ENCODE data around the gene PHF24. TPM values are rescaled to one million over a fixed set of nuclear protein-coding genes. Genes with fewer than 3 reads are reported as not detected.

PHF24 gene
- total and polyA plus RNA-seq, 4 donors, result 0.57 to 0.88 TPM; not detected in 2

DNA sequence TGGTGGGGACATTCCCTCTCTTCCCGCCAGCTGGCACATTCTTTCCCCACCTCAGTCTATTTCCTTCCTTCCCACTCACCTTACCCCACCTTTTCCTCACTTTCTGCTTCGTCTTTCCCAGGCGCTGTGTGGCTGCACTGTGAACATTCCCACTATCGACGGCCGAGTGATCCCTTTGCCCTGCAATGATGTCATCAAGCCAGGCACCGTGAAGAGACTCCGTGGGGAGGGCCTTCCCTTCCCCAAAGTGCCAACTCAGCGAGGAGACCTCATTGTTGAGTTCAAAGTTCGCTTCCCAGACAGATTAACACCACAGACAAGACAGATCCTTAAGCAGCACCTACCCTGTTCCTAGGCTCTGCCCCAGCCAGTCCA, 38.8 kb downstream of the PHF24 start:
- H3K27me3 ChIP-seq (ENCODE audit: control insufficient read depth in 1 of 2, insufficient read depth in 2 of 2, low read length in 1 of 2), result no peaks in the 10 kb centered on the region
- H3K36me3 ChIP-seq (ENCODE audit: control insufficient read depth in 1 of 2, insufficient read depth in 2 of 2, low read length in 1 of 2), result peaks cover 4 to 12% of the 10 kb centered on the region in 2 donors
- ATAC-seq (ENCODE audit: low FRiP score) (no peak), DNase-seq (no peak)
- intact Hi-C loops (cut with DNase I), result loop anchor here (5.0 to 10.0 kb wide), 2 partner anchors 75 to 332 kb away; partner anchors contain the start of genes CCL27 (in 1 of the 2) and VCP (in 1 of the 2)
- H3K4me3 ChIP-seq (ENCODE audit: low read length in 2 of 2), result no peak overlapping the region
- no peak overlapping the region for H3K27ac ChIP-seq (ENCODE audit: low read depth in 1 of 2, low read length in 2 of 2)
- H3K9me3 ChIP-seq (ENCODE audit: control insufficient read depth, low read length), result no peaks in the 10 kb centered on the region
- no peaks in the 10 kb centered on the region for H3K4me1 ChIP-seq (ENCODE audit: control insufficient read depth in 1 of 2, insufficient read depth in 2 of 2, low read length in 2 of 2)
- WGBS, 2 donors, result 65 to 75% methylated on average over 10 of the region's 10 CpGs

DNA sequence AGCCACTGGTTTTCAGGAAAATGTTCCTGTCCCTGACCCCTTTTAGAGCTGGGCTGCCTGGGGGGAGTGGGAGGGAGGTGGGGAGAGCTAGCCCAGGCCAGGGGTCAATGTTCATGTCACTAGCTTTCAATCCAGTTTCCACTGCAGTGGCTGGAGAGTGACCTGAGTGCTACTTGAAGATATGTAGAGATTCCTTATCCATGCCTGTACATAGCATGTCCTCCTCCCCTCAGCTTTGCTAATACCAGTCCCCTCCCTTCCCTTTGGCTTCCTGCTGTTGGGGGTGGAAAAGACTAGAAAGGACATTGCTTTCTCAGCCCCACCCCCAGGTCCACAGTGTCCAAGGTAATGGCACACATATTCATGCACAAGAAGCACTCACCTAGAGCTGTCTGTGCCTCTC, 39.3 kb downstream of the PHF24 start:
- H3K27me3 ChIP-seq (ENCODE audit: control insufficient read depth in 1 of 2, insufficient read depth in 2 of 2, low read length in 1 of 2), result no peaks in the 10 kb centered on the region
- H3K27ac ChIP-seq (ENCODE audit: low read depth in 1 of 2, low read length in 2 of 2), result no peak overlapping the region
- no peaks in the 10 kb centered on the region for H3K4me1 ChIP-seq (ENCODE audit: control insufficient read depth in 1 of 2, insufficient read depth in 2 of 2, low read length in 2 of 2)
- ATAC-seq (ENCODE audit: low FRiP score) (no peak), DNase-seq (no peak)
- H3K9me3 ChIP-seq (ENCODE audit: control insufficient read depth, low read length), result no peaks in the 10 kb centered on the region
- H3K36me3 ChIP-seq (ENCODE audit: control insufficient read depth in 1 of 2, insufficient read depth in 2 of 2, low read length in 1 of 2), result peaks cover 4 to 12% of the 10 kb centered on the region in 2 donors
- intact Hi-C loops (cut with DNase I), result loop anchor here (5.0 to 10.0 kb wide), 2 partner anchors 75 to 333 kb away; partner anchors contain the start of genes CCL27 (in 1 of the 2) and VCP (in 1 of the 2)
- H3K4me3 ChIP-seq (ENCODE audit: low read length in 2 of 2), result no peak overlapping the region

DNA sequence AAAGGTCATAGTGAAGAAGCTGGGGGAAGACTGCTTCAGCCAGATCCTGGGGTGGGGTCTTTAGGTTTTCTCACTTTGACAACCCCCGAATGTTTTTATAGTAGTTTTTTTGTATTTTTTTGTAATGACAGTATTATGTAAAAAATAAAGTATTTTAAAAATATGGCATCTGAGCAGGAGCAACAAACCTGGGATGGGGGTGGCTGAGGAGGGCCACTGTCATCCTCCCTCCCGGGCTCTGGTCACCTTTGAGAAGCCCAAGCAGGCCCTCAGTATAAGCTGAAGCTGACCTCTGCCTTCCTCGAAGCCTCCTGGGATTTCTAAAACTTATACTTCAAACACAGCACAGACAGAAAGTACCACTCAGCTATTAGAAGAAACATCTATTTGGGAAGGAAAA, 40.2 kb downstream of the PHF24 start:
- 63 to 71% methylated on average over 3 of the region's 3 CpGs for WGBS, 2 donors
- Histone ChIP-seq H3K27me3 (ENCODE audit: control insufficient read depth in 1 of 2, insufficient read depth in 2 of 2, low read length in 1 of 2) (no peaks in the 10 kb centered on the region), H3K4me1 (ENCODE audit: control insufficient read depth in 1 of 2, insufficient read depth in 2 of 2, low read length in 2 of 2) (no peaks in the 10 kb centered on the region), H3K36me3 (ENCODE audit: control insufficient read depth in 1 of 2, insufficient read depth in 2 of 2, low read length in 1 of 2) (peaks cover 4 to 12% of the 10 kb centered on the region in 2 donors), H3K4me3 (ENCODE audit: low read length in 2 of 2) (no peak overlapping the region), H3K9me3 (ENCODE audit: control insufficient read depth, low read length) (no peaks in the 10 kb centered on the region), H3K27ac (ENCODE audit: low read depth in 1 of 2, low read length in 2 of 2) (peak overlapping the region in 1 of 2 donors; percentile 37)
- intact Hi-C loops (cut with DNase I), result loop anchor here (5.0 to 10.0 kb wide), 2 partner anchors 74 to 333 kb away; partner anchors contain the start of genes CCL27 (in 1 of the 2) and VCP (in 1 of the 2)
- DNase-seq (no peak), ATAC-seq (ENCODE audit: low FRiP score) (no peak)

DNA sequence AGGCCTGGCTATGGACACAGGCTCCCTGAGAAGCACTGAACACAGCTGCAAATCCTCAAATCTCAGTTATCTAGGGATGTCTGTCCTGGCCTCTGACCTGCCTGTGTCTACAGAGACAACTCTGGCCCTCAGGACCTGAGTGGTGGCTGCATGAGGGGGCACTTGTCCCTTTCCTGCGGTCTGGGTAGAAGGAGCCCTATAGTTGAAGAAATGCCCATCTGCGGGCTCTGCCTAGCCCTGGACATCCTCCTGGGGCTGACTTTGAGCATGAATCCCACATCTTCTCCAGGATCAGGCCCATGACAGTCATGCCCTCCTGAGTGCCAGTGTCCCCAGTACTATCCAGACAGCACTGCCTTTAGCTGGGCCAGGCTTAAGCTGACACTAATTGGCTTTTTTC, 41.5 kb downstream of the PHF24 start:
- 94 to 95% methylated on average over 2 of the region's 2 CpGs for WGBS, 2 donors
- intact Hi-C loops (cut with DNase I), result loop anchor here (5.0 to 10.0 kb wide), 2 partner anchors 73 to 335 kb away; partner anchors contain the start of genes CCL27 (in 1 of the 2) and VCP (in 1 of the 2)
- no peaks in the 10 kb centered on the region for H3K27me3 ChIP-seq (ENCODE audit: control insufficient read depth in 1 of 2, insufficient read depth in 2 of 2, low read length in 1 of 2)
- no peak overlapping the region for H3K27ac ChIP-seq (ENCODE audit: low read depth in 1 of 2, low read length in 2 of 2)
- no peaks in the 10 kb centered on the region for H3K9me3 ChIP-seq (ENCODE audit: control insufficient read depth, low read length)
- ATAC-seq (ENCODE audit: low FRiP score) (no peak), DNase-seq (no peak)
- H3K36me3 ChIP-seq (ENCODE audit: control insufficient read depth in 1 of 2, insufficient read depth in 2 of 2, low read length in 1 of 2), result peaks cover 4 to 12% of the 10 kb centered on the region in 2 donors
- H3K4me3 ChIP-seq (ENCODE audit: low read length in 2 of 2), result no peak overlapping the region
- H3K4me1 ChIP-seq (ENCODE audit: control insufficient read depth in 1 of 2, insufficient read depth in 2 of 2, low read length in 2 of 2), result no peaks in the 10 kb centered on the region

DNA sequence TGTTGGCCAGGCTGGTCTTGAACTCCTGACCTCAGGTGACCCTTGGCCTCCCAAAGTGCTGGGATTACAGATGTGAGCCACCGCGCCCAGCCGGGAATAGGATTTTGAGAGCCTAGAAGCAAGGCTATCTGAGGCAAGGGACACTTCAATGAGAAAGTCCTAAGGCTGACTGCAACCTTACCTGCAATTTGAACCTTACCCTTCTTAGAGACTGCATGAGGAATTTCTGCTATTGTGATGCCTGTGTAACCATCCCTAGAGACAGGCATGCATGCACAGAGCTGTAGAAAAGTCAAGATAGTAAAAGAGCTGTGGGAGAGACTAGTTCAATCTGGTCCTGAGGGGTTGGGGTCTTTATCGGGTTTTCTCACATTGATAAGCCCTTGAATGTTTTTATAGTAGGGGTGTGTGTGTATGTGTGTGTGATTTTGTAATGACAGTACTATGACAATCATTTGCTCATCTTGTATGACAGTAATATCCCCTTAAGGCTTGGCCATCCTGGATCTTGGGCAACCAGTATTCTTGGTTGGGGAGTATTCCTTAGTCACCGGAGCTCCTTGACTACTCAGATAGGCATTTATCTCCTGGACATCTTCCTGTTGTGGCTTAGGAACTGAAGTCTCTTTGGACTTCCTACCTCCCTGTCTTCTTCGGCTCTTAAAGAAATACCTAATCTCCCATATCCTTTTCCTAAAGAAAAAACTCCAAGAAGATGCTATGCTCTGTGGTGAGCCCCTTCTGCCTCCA, 42.6 kb downstream of the PHF24 start:
- DNase-seq, result no peak
- intact Hi-C loops (cut with DNase I), result no loop called here
- whole genome bisulfite sequencing, 2 donors, result 89 to 90% methylated on average over 6 of the region's 6 CpGs
- Histone ChIP-seq H3K4me3 (ENCODE audit: low read length in 2 of 2) (no peak overlapping the region), H3K36me3 (ENCODE audit: control insufficient read depth in 1 of 2, insufficient read depth in 2 of 2, low read length in 1 of 2) (peaks cover 4 to 12% of the 10 kb centered on the region in 2 donors), H3K4me1 (ENCODE audit: control insufficient read depth in 1 of 2, insufficient read depth in 2 of 2, low read length in 2 of 2) (no peaks in the 10 kb centered on the region), H3K9me3 (ENCODE audit: control insufficient read depth, low read length) (no peaks in the 10 kb centered on the region), H3K27ac (ENCODE audit: low read depth in 1 of 2, low read length in 2 of 2) (no peak overlapping the region), H3K27me3 (ENCODE audit: control insufficient read depth in 1 of 2, insufficient read depth in 2 of 2, low read length in 1 of 2) (no peaks in the 10 kb centered on the region)
- no peak for ATAC-seq (ENCODE audit: low FRiP score)

DNA sequence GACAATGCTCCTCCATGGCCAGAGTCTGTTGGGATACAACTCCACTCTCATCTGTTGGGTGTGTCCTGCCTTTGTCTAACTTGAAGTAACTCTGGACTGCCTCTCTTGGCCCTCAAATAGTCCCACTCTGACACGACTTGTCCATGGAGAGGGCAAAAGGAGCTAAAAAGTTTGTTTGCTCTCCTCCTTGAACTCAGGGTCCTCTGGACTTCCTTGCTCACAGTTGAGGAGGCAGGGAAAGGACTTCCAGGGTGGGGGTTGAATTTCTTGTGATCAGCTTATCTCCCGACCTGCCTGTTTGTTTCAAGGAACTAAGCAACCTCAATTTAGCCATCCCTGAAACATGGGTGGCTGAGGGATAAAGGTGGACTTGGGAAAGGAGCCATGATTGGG, 43.2 kb downstream of the PHF24 start:
- no peaks in the 10 kb centered on the region for H3K27me3 ChIP-seq (ENCODE audit: control insufficient read depth in 1 of 2, insufficient read depth in 2 of 2, low read length in 1 of 2)
- no peaks in the 10 kb centered on the region for H3K9me3 ChIP-seq (ENCODE audit: control insufficient read depth, low read length)
- H3K27ac ChIP-seq (ENCODE audit: low read depth in 1 of 2, low read length in 2 of 2), result no peak overlapping the region
- H3K4me1 ChIP-seq (ENCODE audit: control insufficient read depth in 1 of 2, insufficient read depth in 2 of 2, low read length in 2 of 2), result no peaks in the 10 kb centered on the region
- WGBS, 2 donors, result 79 to 81% methylated on average over 2 of the region's 2 CpGs
- H3K36me3 ChIP-seq (ENCODE audit: control insufficient read depth in 1 of 2, insufficient read depth in 2 of 2, low read length in 1 of 2), result peaks cover 4 to 10% of the 10 kb centered on the region in 2 donors
- no peak overlapping the region for H3K4me3 ChIP-seq (ENCODE audit: low read length in 2 of 2)
- ATAC-seq (ENCODE audit: low FRiP score) (no peak), DNase-seq (no peak)
- intact Hi-C loops (cut with DNase I), result no loop called here

DNA sequence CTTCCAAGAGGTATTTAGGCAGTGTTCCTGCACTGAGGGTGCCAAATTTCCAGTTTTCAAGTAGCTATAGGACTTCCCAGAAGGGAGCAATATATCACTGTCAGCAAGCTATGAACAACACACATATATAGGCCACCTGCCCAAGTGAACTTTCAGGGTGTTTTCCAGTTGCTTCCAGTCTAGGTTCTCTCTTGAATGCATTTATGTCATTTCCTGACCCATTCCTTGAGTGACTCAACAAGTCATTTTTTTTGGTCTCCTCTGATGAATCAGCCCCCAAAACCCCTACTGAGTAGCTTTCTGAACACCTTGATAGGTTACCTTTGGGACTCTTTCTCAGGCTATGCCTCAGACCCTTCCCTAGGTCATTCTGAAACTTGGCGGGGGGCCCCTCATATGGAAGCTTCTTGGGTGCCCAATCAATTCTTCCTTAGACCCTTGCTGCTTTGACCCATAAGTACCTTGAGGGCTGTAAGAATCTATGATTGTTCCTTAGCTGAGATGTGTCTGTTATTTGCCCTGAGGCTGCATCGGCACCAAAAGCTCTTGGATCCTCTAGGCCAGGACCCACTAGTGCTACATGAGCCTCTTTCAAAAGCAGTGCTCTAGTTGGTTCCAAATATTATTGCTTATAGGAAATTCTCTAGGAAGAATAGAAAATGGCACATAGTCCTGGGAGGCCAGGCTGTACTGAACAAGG, 43.9 kb downstream of the PHF24 start:
- Histone ChIP-seq H3K27me3 (ENCODE audit: control insufficient read depth in 1 of 2, insufficient read depth in 2 of 2, low read length in 1 of 2) (no peaks in the 10 kb centered on the region), H3K36me3 (ENCODE audit: control insufficient read depth in 1 of 2, insufficient read depth in 2 of 2, low read length in 1 of 2) (peaks cover 4 to 5% of the 10 kb centered on the region in 2 donors), H3K9me3 (ENCODE audit: control insufficient read depth, low read length) (no peaks in the 10 kb centered on the region), H3K27ac (ENCODE audit: low read depth in 1 of 2, low read length in 2 of 2) (no peak overlapping the region), H3K4me3 (ENCODE audit: low read length in 2 of 2) (no peak overlapping the region), H3K4me1 (ENCODE audit: control insufficient read depth in 1 of 2, insufficient read depth in 2 of 2, low read length in 2 of 2) (no peaks in the 10 kb centered on the region)
- DNase-seq (no peak), ATAC-seq (ENCODE audit: low FRiP score) (no peak)
- 94 to 97% methylated on average over 2 of the region's 2 CpGs for WGBS, 2 donors
- intact Hi-C loops (cut with DNase I), result no loop called here

DNA sequence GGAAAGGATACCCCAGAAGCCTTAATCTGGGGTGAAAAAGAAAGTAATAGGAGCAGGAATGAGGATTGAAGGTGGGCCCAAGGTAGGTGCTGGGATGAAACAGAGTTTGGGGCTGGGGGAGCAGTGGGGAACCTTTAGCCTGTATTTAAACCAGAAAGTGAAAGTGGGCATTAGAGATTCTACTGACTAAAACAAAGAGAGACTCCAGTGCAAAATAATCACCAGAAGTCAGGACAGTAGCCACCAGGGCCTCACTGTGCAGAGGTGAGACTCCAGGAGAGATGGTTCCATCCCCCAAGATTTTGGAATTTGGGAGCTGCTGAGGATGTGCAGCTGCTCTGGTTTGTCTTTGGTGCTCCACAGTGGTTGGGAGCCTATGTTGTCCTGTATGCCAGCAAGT, 44.5 kb downstream of the PHF24 start:
- no peak for ATAC-seq (ENCODE audit: low FRiP score)
- Histone ChIP-seq H3K27me3 (ENCODE audit: control insufficient read depth in 1 of 2, insufficient read depth in 2 of 2, low read length in 1 of 2) (no peaks in the 10 kb centered on the region), H3K4me1 (ENCODE audit: control insufficient read depth in 1 of 2, insufficient read depth in 2 of 2, low read length in 2 of 2) (no peaks in the 10 kb centered on the region), H3K4me3 (ENCODE audit: low read length in 2 of 2) (no peak overlapping the region), H3K9me3 (ENCODE audit: control insufficient read depth, low read length) (no peaks in the 10 kb centered on the region), H3K36me3 (ENCODE audit: control insufficient read depth in 1 of 2, insufficient read depth in 2 of 2, low read length in 1 of 2) (peaks cover 0 to 2% of the 10 kb centered on the region in 2 donors), H3K27ac (ENCODE audit: low read depth in 1 of 2, low read length in 2 of 2) (no peak overlapping the region)
- intact Hi-C loops (cut with DNase I), result no loop called here
- DNase-seq, result no peak
